OCI-LY1 (cell line): ENCODE results near the gene AURKAIP1.
A peak's percentile ranks its signal among the peaks of the same experiment; 100 is the strongest.

Experiments used
- EZH2 ChIP-seq: fragments of 200-600 bp; sonication (generic), shearing (Covaris generic); IDR thresholded peaks from 2 replicates; pipeline ENCODE4 v1.8.0; 2017; ENCODE audit warnings: borderline replicate concordance, mixed run types, mild to moderate bottlenecking, antibody characterized with exemption, low read length, moderate library complexity, mixed read lengths
- TF ChIP-seq, protein P1 (sequence below): fragments of 200-600 bp; sonication (generic), shearing (Covaris generic); IDR thresholded peaks from 2 replicates; pipeline ENCODE4 v1.5.1; 2017; ENCODE audit warnings: mild to moderate bottlenecking, antibody characterized with exemption, low read length, moderate library complexity, mixed read lengths

DNA sequence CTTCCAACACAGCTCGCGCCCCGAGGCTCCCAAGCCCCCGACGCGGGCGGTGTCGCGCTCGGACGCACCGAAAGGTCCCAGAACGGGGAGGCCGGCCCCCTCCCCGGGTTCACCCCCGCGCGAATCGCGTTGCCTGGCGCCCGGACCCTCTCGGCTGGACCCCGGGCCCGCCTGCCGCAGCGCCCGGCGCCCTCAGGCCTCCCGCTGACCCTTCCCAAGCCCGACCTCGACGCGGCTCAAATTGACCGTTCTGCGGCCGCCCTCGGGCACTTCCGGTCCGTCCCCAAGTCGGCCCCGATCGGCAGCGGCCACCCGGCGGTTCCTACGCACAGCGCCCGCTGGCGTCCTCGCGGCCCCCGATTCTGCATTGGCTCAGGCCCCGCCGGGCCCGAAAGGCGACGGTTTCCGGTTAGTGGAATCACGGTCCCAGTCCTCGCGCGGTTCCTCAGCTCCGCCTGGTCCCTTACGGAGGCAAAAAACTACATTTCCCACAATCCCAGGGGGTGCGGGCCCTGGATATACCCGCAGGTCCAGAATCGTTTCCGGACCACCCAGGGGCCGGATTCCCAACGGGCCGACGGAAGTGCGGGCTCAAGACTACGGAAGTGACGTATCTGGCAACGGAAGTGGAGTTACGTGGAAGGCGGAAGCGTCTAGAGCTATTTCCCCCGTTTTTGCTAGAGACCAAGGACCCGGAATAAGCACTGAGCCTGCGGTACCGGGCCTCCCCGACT is at the start of gene AURKAIP1:
- TF ChIP-seq, protein P1, sequence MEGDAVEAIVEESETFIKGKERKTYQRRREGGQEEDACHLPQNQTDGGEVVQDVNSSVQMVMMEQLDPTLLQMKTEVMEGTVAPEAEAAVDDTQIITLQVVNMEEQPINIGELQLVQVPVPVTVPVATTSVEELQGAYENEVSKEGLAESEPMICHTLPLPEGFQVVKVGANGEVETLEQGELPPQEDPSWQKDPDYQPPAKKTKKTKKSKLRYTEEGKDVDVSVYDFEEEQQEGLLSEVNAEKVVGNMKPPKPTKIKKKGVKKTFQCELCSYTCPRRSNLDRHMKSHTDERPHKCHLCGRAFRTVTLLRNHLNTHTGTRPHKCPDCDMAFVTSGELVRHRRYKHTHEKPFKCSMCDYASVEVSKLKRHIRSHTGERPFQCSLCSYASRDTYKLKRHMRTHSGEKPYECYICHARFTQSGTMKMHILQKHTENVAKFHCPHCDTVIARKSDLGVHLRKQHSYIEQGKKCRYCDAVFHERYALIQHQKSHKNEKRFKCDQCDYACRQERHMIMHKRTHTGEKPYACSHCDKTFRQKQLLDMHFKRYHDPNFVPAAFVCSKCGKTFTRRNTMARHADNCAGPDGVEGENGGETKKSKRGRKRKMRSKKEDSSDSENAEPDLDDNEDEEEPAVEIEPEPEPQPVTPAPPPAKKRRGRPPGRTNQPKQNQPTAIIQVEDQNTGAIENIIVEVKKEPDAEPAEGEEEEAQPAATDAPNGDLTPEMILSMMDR: peak; percentile 14; the same call in 1 of the 2 replicates
- no peak for TF ChIP-seq EZH2
